ENCODE data around the gene UTP4.
A peak's percentile ranks its signal among the peaks of the same experiment; 100 is the strongest.

The UTP4 gene

GRCh38 chr16:69180011-69180338 is 47.5 kb downstream of the UTP4 start:
- no peak for DNase-seq

DNA sequence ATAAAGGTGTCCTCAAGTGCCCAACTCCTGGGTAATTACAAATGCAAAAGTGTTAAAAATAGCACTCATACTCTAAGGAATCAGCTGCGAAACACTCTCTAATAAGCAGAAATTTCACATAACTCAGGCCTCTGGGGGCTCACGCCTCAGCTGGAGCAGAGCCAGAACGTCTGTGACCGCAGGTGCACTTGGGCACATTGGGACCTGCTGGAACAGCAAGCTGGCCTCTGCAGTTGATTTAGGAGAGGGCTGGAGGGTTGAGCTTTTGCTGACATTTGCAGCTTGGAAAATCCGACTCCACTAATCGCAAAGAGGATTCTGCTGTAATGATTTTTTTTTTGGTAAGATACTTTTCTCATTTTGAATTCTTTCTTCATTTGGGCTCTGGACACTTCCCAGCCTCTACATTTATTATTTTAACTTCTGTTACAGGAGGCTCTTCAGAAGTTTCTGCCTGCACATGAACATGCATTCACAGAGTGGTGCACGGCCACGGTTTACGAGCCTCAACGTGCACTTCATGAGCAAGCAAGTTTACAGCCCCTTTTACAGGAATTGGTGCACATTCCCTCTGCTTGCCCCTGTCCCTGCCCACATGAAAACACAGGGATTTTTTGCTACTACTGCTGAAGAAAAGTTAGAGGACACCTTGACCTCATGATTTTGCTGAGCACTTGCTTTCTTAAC is 50.4 kb downstream of the UTP4 start:
- no peak for DNase-seq

GRCh38 chr16:69186642-69187445 is 54.4 kb downstream of the UTP4 start, which contains the start of gene SNTB2:
Gene SNTB2 (plus strand): TSS chr16:69187164. CDS start chr16:69187167, 3 bp downstream.
- DNase-seq = peak; percentile 96

GRCh38 chr16:69187446-69188235 is 55.2 kb downstream of the UTP4 start:
- peak; percentile 41 for DNase-seq

DNA sequence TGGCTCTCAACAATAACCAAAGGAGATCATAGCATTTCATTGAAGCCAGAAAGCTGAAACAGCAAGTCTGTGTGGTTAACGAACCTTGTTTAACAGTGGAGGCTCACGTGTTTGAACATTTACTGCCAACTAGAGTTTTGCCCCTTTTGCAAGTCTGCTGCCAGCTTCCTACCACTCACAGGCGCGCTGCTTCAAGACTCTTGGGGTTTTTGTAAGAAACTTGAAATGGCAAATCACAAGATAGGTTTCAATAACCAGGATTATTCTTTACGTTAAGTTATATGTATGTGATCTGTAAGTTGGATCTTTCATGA is 55.7 kb downstream of the UTP4 start:
- DNase-seq = peak; percentile 30

- no peak for DNase-seq
Observed at GRCh38 chr16:69188716-69189115, 56.3 kb downstream of the UTP4 start.

GRCh38 chr16:69190046-69190588 is 57.7 kb downstream of the UTP4 start:
- DNase-seq = no peak

GRCh38 chr16:69190598-69190997 is 58.1 kb downstream of the UTP4 start:
- DNase-seq = no peak

DNA sequence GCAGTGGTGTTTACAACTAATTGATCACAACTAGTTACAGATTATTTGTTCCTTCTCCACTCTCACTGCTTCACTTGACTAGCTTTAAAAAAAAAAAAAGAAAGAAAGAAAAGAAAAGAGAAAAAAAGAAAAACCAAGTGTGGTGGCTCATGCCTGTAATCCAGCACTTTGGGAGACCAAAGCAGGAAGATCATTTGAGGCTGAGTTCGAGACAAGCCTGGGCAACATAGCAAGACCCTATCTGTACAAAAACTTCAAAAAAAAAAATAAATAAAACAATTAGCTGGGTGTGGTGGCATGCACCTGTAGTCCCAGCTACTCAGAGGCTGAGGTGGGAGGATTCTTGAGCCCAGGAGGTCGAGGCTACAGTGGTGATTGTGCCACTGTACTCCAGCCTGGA is 58.7 kb downstream of the UTP4 start:
- no peak for DNase-seq

- DNase-seq = no peak
Observed at GRCh38 chr16:69193855-69194254, 61.4 kb downstream of the UTP4 start.

DNA sequence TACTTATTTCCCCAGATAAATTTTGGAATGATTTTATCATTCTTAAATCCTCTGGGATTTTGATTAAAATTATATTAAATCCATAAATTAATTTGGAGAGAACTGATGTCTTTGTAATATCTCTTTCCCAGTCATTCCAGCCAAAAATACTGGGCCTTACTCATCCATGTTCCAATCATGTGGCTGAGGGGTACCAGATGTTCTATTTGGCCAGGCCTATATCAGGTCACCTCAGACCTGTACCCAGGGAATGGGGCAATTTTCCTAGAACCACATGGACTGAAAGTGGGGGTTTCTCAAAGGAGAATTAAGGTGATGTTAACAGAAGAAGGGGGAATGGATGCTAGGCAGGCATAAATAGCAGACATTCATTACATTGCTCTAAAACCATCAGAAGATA is 62.0 kb downstream of the UTP4 start:
- DNase-seq = no peak

DNA sequence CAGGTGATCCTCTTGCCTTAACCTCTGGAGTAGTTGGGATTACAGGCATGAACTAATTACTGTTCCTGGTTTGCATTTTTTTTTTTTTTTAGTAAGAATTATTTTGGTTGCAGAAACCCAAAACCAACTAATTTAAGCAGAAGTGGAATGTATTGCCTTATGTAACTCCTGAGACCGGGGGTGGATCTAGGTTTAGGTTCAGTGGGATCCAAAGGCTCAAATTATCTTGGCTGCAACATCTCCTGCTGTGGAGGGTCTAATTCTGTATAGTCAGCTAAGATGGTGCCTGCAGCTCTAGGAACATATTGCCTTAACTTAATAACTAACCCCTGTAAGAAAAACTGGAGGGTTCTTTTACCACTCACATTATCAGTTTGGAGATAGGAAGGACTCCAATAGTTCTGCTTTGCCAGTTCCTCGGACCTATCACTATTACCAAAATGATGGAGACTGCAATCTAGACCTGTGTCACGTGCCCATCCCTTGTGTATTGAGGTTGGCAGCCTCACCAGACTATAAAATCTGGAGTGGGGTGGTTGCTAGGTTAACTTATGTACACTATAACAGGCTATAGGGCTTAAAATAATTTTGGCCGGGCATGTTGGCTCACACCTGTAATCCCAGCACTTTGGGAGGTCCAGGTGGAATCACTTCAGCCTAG is 63.0 kb downstream of the UTP4 start:
- DNase-seq = no peak

DNA sequence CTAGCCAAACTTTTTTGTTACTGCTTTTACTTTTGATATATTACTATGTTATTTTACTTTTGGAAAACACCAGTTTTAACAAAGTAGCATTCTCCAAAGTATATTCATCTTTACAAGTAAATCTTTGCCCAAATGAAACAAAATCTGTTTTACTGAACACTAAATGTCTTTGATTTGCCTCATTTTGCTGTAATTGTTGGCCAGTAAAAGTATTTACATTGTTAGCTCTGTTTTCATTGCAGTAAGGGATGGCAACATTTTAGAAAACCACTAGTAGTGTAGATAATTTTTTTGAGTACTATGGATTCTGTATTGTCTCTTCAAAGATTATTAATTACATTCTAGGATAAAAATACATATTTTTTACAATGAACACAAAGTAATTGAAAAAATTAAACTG is 65.1 kb downstream of the UTP4 start:
- no peak for DNase-seq

- no peak for DNase-seq
Observed at GRCh38 chr16:69199382-69199781, 66.9 kb downstream of the UTP4 start.

DNA sequence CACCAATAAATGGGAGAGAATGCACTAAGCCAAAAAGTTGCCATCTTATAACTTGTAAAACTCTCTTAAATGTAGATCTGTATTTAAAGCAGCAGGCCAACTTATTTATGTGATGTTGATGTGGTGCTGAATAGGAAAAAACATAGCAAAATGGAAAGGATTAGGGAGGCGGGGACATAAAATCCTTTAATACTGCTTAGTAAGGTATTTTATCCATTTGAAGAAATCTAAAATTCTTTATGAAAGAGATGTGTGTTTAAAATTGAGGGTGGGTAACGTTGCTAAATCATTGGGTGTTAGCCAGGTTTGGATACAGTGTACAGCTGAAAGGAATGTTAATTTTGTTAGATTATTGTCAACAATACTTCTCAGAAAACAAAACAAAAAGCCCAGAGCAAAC is 68.8 kb downstream of the UTP4 start:
- DNase-seq = no peak

- DNase-seq = no peak
Observed at GRCh38 chr16:69201787-69202186, 69.3 kb downstream of the UTP4 start.

DNA sequence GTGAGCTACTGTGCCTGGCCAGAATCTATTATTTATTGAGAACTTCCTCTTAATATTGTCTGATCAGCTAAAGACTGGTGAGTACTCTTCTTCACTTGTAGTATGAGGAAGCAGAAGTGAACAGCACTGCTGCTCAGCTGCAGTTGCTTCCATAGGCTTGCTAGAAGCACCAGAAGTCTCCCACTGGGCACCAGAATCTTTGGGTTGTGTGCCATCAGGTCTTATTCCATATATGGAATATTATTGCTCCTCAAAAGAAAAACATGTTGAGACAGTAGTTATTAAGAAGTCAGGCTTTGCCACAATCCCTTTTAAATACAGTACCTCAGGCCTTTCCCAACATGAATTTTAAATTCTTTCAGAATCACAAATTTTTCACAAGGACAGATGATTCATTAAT is 71.7 kb downstream of the UTP4 start:
- peak; percentile 57 for DNase-seq

- peak; percentile 10 for DNase-seq
Observed at GRCh38 chr16:69209735-69210134, 77.3 kb downstream of the UTP4 start.

GRCh38 chr16:69217433-69217832 is 85.0 kb downstream of the UTP4 start:
- DNase-seq = peak; percentile 15
